B cell (primary cell): ENCODE measurements around the gene PTPRT. TPM values are rescaled to one million over a fixed set of nuclear protein-coding genes. Genes with fewer than 3 reads are reported as not detected.

Source experiments
- ATAC-seq: fragments of 200-7000 bp; cut with Tn5 transposase; one replicate; pipeline ENCODE4 v1.10.0; 2021; ENCODE audit warnings: low read depth, mild to moderate bottlenecking, moderate number of reproducible peaks, moderate library complexity
- CTCF ChIA-PET: fragments of 350-600 bp; sonication (Branson Sonifier 250); formaldehyde crosslinking; loops from one replicate; lab custom pipeline; 2021; ENCODE audit warnings: antibody characterized with exemption, inconsistent platforms; lab: Charles Lee
- POLR2A ChIA-PET: fragments of 350-600 bp; sonication (Branson Sonifier 250); formaldehyde crosslinking; loops from one replicate; lab custom pipeline; 2021; ENCODE audit warnings: antibody characterized with exemption; lab: Charles Lee
- DNase-seq: peaks from one replicate; pipeline ENCODE4 v3.0.0; 2013
- H2AFZ ChIP-seq: 2 replicates; pipeline ENCODE4 v1.6.1; 2012; ENCODE audit warnings: mild to moderate bottlenecking, low read depth, low read length; ENCODE audit not compliant: insufficient read depth, poor library complexity, severe bottlenecking
- H3K27ac ChIP-seq, 2 donors: 1 replicate in 1 of 2; 2 replicates in 1 of 2; pipeline ENCODE4 v1.5.1; 2012 to 2013; ENCODE audit warnings: low read length in 2 of 2, mild to moderate bottlenecking in 2 of 2, moderate library complexity in 1 of 2
- H3K27me3 ChIP-seq, 4 experiments: fragments of 200-600 bp in 1 of 4; sonication (generic) in 1 of 4; replicated peaks in 1 of 4; 1 replicate in 2 of 4; 2 replicates in 2 of 4; pipeline versions ENCODE4 v1.6.1 to v1.7.0; 2013 to 2016; ENCODE audit warnings: low read length in 3 of 4, mild to moderate bottlenecking in 2 of 4, mixed read lengths in 1 of 4, moderate library complexity in 1 of 4; ENCODE audit not compliant: insufficient read depth in 4 of 4, control insufficient read depth in 3 of 4; ENCODE audit errors: control extremely low read depth in 1 of 4
- H3K36me3 ChIP-seq, 2 experiments: replicated peaks in 1 of 2; 1 replicate in 1 of 2; 2 replicates in 1 of 2; pipeline versions ENCODE4 v1.6.1 to v1.7.1; 2013; ENCODE audit warnings: low read length in 1 of 2; ENCODE audit not compliant: insufficient read depth in 2 of 2, control insufficient read depth in 1 of 2; ENCODE audit errors: control extremely low read depth in 1 of 2, extremely low read depth in 1 of 2
- H3K4me1 ChIP-seq, 2 donors: fragments of 200-600 bp in 1 of 2; sonication (generic) in 1 of 2; 1 replicate in 1 of 2; 2 replicates in 1 of 2; pipeline versions ENCODE4 v1.5.1 to v1.6.1; 2013 to 2017; ENCODE audit warnings: low read length in 2 of 2; ENCODE audit not compliant: control insufficient read depth in 2 of 2, insufficient read depth in 2 of 2
- H3K4me2 ChIP-seq: replicated peaks from 2 replicates; pipeline ENCODE3; 2012; ENCODE audit warnings: mild to moderate bottlenecking, low read depth, low read length; ENCODE audit not compliant: poor library complexity, severe bottlenecking
- H3K4me3 ChIP-seq, 5 experiments: fragments of 200-600 bp in 1 of 5; sonication (generic) in 1 of 5; 1 replicate in 3 of 5; 2 replicates in 2 of 5; pipeline versions ENCODE4 v1.5.1 to v1.7.0; 2011 to 2016; ENCODE audit warnings: low read length in 4 of 5, mild to moderate bottlenecking in 4 of 5, low read depth in 2 of 5, control low read depth in 1 of 5, moderate library complexity in 1 of 5; ENCODE audit not compliant: insufficient read depth in 1 of 5; ENCODE audit errors: control extremely low read depth in 1 of 5, extremely low read depth in 1 of 5
- H3K79me2 ChIP-seq: fragments of 200-600 bp; sonication (generic); one replicate; pipeline ENCODE4 v1.6.0; 2016; ENCODE audit warnings: low read length; ENCODE audit not compliant: control insufficient read depth, insufficient read depth
- H3K9ac ChIP-seq: fragments of 200-600 bp; sonication (generic); 2 replicates; pipeline ENCODE4 v1.6.1; 2017; ENCODE audit warnings: mild to moderate bottlenecking, low read length, moderate library complexity
- H3K9me3 ChIP-seq, 3 donors: one replicate each; pipeline versions ENCODE4 v1.6.1 to v1.7.1; 2013; ENCODE audit warnings: low read length in 2 of 3; ENCODE audit not compliant: control insufficient read depth in 2 of 3, insufficient read depth in 1 of 3; ENCODE audit errors: control extremely low read depth in 1 of 3
- H4K20me1 ChIP-seq: 2 replicates; pipeline ENCODE4 v1.6.0; 2012; ENCODE audit warnings: mild to moderate bottlenecking, low read length; ENCODE audit not compliant: insufficient read depth, control insufficient read depth, poor library complexity, severe bottlenecking
- H3K27ac Mint-ChIP-seq: one replicate; pipeline ENCODE4 v1.8.0; 2021; ENCODE audit warnings: mixed read lengths
- H3K27me3 Mint-ChIP-seq: one replicate; pipeline ENCODE4 v1.8.0; 2021; ENCODE audit warnings: mixed read lengths
- H3K4me1 Mint-ChIP-seq: one replicate; pipeline ENCODE4 v1.8.0; 2021; ENCODE audit warnings: mixed read lengths
- H3K4me3 Mint-ChIP-seq: one replicate; pipeline ENCODE4 v1.8.0; 2021; ENCODE audit warnings: mixed read lengths
- H3K9me3 Mint-ChIP-seq: one replicate; pipeline ENCODE4 v1.8.0; 2022; ENCODE audit warnings: mixed read lengths; ENCODE audit not compliant: insufficient read depth
- EZH2 ChIP-seq: IDR thresholded peaks from 2 replicates; pipeline ENCODE4 v1.6.1; 2012; ENCODE audit warnings: borderline replicate concordance, low read depth, mild to moderate bottlenecking, moderate library complexity, low read length; ENCODE audit not compliant: insufficient read depth, poor library complexity, severe bottlenecking
- WGBS: methylation state at CpG from one replicate; pipeline ENCODE4 v1.1.5; 2013; ENCODE audit warnings: missing lambda C conversion rate; ENCODE audit not compliant: insufficient coverage; 5-methylcytosine and 5-hydroxymethylcytosine counted together
- intact Hi-C: fragments of 100-400 bp; cut with micrococcal nuclease; formaldehyde crosslinking; loops from one replicate; pipeline ENCODE4 v1.10.0; 2022
- polyA plus RNA-seq: library from polyadenylated mRNA; depleted of rRNA; stranded (reverse); fragments of >200 nt; gene quantifications from 2 replicates; pipeline ENCODE4 v1.2.3, GENCODE V29; 2012
- total RNA-seq, 2 donors: library from RNA; stranded (reverse); fragments of 120-200 nt in 1 of 2; gene quantifications; 1 replicate in 1 of 2; 2 replicates in 1 of 2; pipeline versions ENCODE4 v1.2.3 to v1.2.4, GENCODE V29; 2013 to 2022
- TF ChIP-seq, protein P1 (sequence below): fragments of 200-600 bp; IDR thresholded peaks from one replicate; pipeline ENCODE4 v1.8.0; 2022; ENCODE audit warnings: antibody characterized with exemption, mild to moderate bottlenecking

PTPRT gene
- total and polyA plus RNA-seq, 2 donors (not counting 1 experiment from before 2014, with no cell fraction given): not detected

- DNase-seq: no peak
- ChIA-PET CTCF (no interaction called here), POLR2A (no interaction called here)
- no peaks in the 10 kb centered on the region for H3K36me3 ChIP-seq
- no peak for TF ChIP-seq EZH2
- TF ChIP-seq, protein P1, sequence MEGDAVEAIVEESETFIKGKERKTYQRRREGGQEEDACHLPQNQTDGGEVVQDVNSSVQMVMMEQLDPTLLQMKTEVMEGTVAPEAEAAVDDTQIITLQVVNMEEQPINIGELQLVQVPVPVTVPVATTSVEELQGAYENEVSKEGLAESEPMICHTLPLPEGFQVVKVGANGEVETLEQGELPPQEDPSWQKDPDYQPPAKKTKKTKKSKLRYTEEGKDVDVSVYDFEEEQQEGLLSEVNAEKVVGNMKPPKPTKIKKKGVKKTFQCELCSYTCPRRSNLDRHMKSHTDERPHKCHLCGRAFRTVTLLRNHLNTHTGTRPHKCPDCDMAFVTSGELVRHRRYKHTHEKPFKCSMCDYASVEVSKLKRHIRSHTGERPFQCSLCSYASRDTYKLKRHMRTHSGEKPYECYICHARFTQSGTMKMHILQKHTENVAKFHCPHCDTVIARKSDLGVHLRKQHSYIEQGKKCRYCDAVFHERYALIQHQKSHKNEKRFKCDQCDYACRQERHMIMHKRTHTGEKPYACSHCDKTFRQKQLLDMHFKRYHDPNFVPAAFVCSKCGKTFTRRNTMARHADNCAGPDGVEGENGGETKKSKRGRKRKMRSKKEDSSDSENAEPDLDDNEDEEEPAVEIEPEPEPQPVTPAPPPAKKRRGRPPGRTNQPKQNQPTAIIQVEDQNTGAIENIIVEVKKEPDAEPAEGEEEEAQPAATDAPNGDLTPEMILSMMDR: no peak
- WGBS: no CpG with 5 or more reads among the region's 2 CpGs
- no peak overlapping the region for H3K27ac ChIP-seq
- Mint-ChIP-seq H3K4me3 (no peak overlapping the region), H3K27me3 (no peaks in the 10 kb centered on the region), H3K27ac (no peak overlapping the region), H3K4me1 (no peaks in the 10 kb centered on the region), H3K9me3 (peaks cover 2% of the 10 kb centered on the region)
- H3K27me3 ChIP-seq: no peaks in the 10 kb centered on the region
- ATAC-seq: no peak
- H3K4me1 ChIP-seq: no peaks in the 10 kb centered on the region
- H3K79me2 ChIP-seq: no peaks in the 10 kb centered on the region
- H4K20me1 ChIP-seq: no peaks in the 10 kb centered on the region
- no peak overlapping the region for H3K9ac ChIP-seq
- H3K4me2 ChIP-seq: no peak overlapping the region
- intact Hi-C loops: no loop called here
- H3K9me3 ChIP-seq: no peaks in the 10 kb centered on the region
- H2AFZ ChIP-seq: no peak overlapping the region
- H3K4me3 ChIP-seq: no peak overlapping the region
These were observed 996.6 kb downstream of the PTPRT start for GRCh38 chr20:42193119-42193518.

DNA sequence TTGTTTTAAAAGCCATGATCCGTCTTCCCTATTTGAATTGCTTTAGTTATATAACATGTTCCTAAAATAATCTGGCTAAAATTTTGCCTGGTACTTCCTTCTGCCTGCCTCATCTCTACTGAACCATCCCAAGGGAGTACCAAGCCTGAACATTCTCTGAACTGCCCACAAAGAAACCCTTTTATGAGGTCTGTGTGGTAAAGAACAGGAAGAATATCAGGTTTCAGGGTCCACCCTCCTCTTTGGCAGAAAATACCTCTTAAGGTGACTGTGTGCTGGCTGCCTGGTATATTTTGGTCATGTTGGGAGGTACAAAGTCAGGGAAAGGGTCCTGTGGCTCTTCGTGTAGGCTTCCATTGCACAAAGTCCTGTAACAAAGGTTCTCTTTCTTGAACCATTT is 997.4 kb downstream of the PTPRT start:
- WGBS: no CpG with 5 or more reads among the region's 2 CpGs
- Histone ChIP-seq H2AFZ (no peak overlapping the region), H4K20me1 (no peaks in the 10 kb centered on the region), H3K4me3 (no peak overlapping the region), H3K9ac (no peak overlapping the region), H3K4me2 (no peak overlapping the region), H3K27ac (no peak overlapping the region), H3K36me3 (no peaks in the 10 kb centered on the region), H3K79me2 (no peaks in the 10 kb centered on the region), H3K27me3 (no peaks in the 10 kb centered on the region), H3K4me1 (no peaks in the 10 kb centered on the region), H3K9me3 (no peaks in the 10 kb centered on the region)
- no peak for TF ChIP-seq EZH2
- TF ChIP-seq, protein P1: no peak
- Mint-ChIP-seq H3K4me1 (no peaks in the 10 kb centered on the region), H3K9me3 (no peaks in the 10 kb centered on the region), H3K27ac (no peak overlapping the region), H3K27me3 (no peaks in the 10 kb centered on the region), H3K4me3 (no peak overlapping the region)
- DNase-seq (no peak), ATAC-seq (no peak)
- ChIA-PET POLR2A (no interaction called here), CTCF (no interaction called here)
- intact Hi-C loops: no loop called here
